Endometrium (tissue), 2 donors: ENCODE results near the gene GJB4.

ENCODE experiments used
- FAIRE-seq: peaks from 2 replicates; lab custom pipeline; 2012; peaks lifted over from hg19 to GRCh38; lab: Jason Lieb, UNC
- donor health status: control.
- donor health status: control.

The GJB4 gene

DNA sequence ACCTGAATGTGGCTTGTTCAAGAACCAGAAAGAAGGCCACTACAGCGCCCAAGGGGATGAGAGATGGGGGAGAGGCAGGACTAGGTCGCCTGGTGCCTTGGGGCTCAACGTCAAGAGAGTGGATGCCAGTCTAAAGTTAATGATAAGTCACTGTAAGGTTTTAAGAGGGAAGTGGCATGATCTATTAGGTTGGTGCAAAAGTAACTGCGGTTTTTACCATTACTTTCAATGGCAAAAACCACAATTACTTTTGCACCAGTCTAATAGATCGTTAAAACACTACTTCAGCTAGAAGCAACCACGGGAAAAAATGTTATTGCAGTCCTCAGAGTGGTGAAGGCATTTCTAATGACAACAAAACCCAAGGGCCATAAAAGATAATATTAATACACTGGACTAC is 18.8 kb downstream of the GJB4 start:
- no peak for FAIRE-seq

DNA sequence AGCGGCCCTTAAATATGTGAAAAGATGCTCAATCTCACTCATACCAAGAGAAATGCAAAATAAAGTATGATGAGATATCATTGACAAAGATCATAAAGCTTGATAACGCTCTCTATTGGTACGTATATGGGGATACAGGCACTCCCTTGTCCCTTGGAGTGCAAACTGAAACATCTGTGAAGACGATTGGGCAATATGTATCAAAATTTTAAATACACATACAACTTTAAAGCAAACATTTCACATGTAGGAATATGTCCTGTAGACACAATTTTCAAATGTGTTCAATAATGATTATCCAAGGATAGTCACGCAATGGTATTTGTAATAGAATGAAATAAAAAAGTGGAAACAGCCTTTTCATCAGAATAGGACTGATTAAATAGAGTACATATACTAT is 19.5 kb downstream of the GJB4 start:
- no peak for FAIRE-seq

- FAIRE-seq = no peak
Measured at GRCh38 chr1:34779526-34779925, 20.0 kb downstream of the GJB4 start.

GRCh38 chr1:34779962-34780361 is 20.4 kb downstream of the GJB4 start:
- no peak for FAIRE-seq

DNA sequence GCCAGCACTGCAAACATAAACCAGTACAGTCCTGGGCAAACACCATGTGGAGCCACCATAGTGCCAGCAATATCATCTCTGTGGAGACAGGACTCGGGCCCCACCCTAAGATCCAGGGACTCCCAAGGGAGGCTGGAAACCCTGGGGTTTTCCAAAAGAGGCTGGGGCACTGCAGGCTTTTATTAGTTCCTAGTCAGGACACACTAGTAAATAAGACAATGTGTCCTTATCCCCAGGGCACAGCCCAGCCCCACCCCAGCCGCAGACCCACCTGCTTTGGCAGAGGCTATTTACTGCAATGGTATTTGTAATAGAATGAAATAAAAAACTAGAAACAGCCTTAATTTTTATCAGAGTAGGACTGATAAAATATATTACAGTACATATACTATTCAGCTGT is 21.0 kb downstream of the GJB4 start:
- no peak for FAIRE-seq

GRCh38 chr1:34781071-34781843 is 21.7 kb downstream of the GJB4 start, which contains the start of gene GJB3:
TSS of gene GJB3 (plus strand) at chr1:34781214. CDS start at chr1:34784763, 3,549 bp downstream.
- no peak for FAIRE-seq

- no peak for FAIRE-seq
Measured at GRCh38 chr1:34781844-34782391, 22.4 kb downstream of the GJB4 start.

GRCh38 chr1:34784751-34785221 is 25.2 kb downstream of the GJB4 start:
- no peak for FAIRE-seq

- no peak for FAIRE-seq
Measured at GRCh38 chr1:34785231-34785874, 25.8 kb downstream of the GJB4 start.

DNA sequence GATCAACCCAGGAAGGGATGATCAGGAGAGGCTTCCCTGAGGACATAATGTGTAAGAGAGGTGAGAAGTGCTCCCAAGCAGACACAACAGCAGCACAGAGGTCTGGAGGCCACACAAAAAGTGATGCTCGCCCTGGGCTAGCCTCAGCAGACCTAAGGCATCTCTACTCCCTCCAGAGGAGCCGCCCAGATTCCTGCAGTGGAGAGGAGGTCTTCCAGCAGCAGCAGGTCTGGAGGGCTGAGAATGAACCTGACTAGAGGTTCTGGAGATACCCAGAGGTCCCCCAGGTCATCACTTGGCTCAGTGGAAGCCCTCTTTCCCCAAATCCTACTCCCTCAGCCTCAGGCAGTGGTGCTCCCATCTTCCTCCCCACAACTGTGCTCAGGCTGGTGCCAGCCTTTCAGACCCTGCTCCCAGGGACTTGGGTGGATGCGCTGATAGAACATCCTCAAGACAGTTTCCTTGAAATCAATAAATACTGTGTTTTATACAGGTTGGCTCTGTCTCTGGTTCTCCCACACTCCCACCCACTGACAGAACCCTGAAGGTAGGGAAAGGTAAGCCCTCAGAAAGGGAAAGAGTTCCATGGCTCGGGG is 26.4 kb downstream of the GJB4 start:
- FAIRE-seq = no peak

GRCh38 chr1:34786521-34787325 is 27.2 kb downstream of the GJB4 start:
- FAIRE-seq = no peak

- FAIRE-seq = no peak
Measured at GRCh38 chr1:34787461-34788420, 28.2 kb downstream of the GJB4 start.

- FAIRE-seq = no peak
Measured at GRCh38 chr1:34790985-34791384, 31.4 kb downstream of the GJB4 start.

DNA sequence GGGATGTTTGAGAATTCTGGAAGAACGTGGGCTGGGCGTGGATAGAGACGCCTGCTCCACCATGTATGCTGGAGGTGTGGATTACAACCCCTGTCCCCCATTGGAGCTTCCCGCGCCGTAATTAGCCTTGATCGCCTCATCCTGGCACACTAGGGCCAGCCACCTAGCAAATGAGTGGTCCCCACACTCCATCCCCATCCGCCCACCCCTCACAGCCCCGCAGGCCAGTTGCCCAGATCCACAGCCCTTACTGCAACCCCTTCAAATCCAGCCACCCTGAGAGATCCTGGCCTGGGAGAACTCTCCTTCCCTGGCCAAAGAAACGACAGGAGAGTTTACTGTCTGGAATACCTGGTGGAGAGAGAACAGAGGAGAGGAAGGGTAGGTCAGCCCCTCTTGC is 32.9 kb downstream of the GJB4 start:
- FAIRE-seq = no peak

DNA sequence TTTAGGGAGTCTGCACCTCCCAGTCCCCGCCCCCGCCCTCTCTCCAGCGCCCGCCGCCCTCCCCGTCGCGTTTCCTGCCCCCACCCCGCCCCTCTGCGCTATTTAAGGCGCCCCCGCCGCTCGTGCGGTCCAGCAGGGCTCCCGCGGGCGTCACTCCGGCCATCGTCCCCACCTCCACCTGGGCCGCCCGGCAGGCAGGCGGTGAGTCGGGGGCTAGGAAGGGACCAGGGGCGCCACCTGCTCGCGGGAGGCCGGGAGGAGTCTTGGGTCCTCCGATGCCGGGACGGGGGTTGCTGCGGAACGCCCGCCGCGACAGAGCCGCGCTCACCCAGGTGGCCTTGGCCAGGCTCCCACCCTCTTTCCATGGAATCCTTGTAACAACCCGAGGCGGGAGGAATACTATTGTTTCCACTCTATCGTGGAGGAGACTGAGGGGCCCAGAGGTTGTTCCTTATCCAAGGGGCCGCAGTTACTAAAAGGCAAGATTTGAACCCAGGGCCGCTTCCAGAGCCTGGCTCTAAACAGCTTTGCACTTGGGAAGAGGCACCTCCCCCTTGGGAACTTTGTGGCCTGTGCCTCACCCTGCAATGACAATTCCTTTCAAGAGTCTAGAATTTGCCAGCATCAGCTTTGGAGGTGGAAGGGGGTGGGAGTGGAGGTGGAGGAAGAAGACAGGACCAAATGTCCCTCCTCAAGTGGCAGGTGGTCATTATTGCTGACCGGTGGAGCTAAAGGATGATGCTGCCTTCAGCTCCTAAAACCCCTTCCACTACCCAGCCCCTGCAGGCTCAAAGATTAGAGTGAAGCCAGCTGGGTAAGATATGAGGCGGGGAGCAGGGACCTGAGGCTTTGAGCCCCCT is 33.6 kb downstream of the GJB4 start, which contains the start of gene GJA4:
TSS of gene GJA4 (plus strand) at position 132 of the 860 bp plus-strand sequence. CDS start 1,215 bp downstream, outside the sequence.
- no peak for FAIRE-seq

GRCh38 chr1:34794001-34794789 is 34.7 kb downstream of the GJB4 start:
- FAIRE-seq = no peak

- FAIRE-seq = no peak
Measured at GRCh38 chr1:34794790-34795180, 35.2 kb downstream of the GJB4 start.

DNA sequence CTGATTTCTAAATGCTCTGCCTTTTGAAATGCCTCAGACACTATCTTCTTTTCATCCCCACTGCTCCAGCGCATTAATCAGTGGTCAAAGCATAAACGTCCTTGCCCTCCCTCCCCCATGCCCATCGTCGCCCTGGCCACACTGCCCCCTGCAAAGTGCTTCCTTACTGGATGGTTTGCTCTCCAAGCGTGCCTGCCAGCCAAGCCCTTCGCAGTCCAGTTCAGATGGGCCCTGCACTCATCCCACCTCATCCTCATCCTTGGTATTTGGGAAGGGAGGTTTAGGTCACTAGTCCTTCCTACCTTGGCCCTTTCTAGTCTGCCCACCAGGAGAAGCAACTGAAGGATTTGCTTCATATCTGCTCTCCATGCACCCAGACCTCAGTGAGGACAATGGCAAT is 36.4 kb downstream of the GJB4 start:
- no peak for FAIRE-seq

- no peak for FAIRE-seq
Measured at GRCh38 chr1:34796990-34797389, 37.5 kb downstream of the GJB4 start.
